ENCODE results near the gene B4GALT7. TPM values are rescaled to one million over a fixed set of nuclear protein-coding genes. Genes with fewer than 3 reads are reported as not detected.
A peak's percentile ranks its signal among the peaks of the same experiment; 100 is the strongest.

Gene B4GALT7
- total RNA-seq (10 to 100 TPM; 13.3 to 18.5 (median 15.6) TPM), polyA plus RNA-seq (10 to 100 TPM in 2 of 3 donors, 1 to 10 TPM in 1; 4.9 to 25.8 (median 13.8) TPM)

- H3K4me1 ChIP-seq: peaks cover 0 to 21% (median 13%) of the 10 kb centered on the region in 4 donors
- H3K4me3 ChIP-seq: peak within 1 kb of the TSS; percentile 74 to 92 (median 82)
- no peaks in the 10 kb centered on the region for H3K27me3 ChIP-seq
- H3K9me3 ChIP-seq: no peaks in the 10 kb centered on the region
- DNase-seq: peak; percentile 91
- H3K36me3 ChIP-seq: peaks cover 7 to 20% (median 13%) of the 10 kb centered on the region in 4 donors
- 0 to 1% methylated on average over 86 of the region's 86 CpGs for WGBS, 2 donors
- TF ChIP-seq POLR2AphosphoS5 (IDR thresholded peaks at IDR 0.05) (peak in 2 of 4 donors; percentile 81), EP300 (IDR thresholded peaks at IDR 0.05) (no peak), CTCF (IDR thresholded peaks at IDR 0.05) (no peak), POLR2A (IDR thresholded peaks at IDR 0.05) (peak; percentile 12 to 39)
- H3K27ac ChIP-seq: peak within 1 kb of the TSS; percentile 88 to 90 (median 88)
- intact Hi-C loops (cut with DNase I): loop anchor here (2.0 kb wide), 1 partner anchor 45 kb away; the partner anchor contains the start of gene FAM193B
Measured at GRCh38 chr5:177599731-177600507, at the start of gene B4GALT7. B4GALT7 (plus strand) TSS chr5:177600132; CDS start chr5:177600211, 79 bp downstream.

DNA sequence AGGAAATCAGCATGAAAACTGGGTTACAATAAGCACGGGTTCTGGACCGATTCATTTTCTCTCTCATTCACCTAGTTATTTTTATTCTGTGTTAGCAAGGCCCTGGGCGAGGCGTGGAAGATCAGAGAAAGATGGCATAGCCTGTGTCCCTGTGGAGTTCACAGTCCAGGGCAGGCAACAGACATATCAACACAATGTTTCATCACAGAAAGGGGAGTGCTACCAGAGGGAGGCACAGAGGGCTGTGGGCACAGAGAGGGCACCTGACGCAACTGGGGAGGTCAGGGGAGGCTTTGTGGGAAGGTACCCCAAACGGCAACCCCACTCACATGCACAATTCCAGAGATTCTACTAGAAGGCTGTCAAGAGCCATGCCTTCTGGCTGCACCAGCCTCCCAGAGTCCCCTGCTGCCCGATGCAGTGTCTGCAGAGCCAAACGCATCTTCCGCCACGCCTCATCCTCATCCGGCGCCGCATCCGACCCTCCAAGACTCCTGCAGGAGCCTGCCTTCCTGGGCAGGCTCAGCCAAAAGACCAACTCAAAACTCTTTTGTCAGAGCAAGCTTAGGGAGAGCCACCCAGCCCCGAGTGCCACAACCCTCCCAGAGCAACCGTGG, 47.0 kb upstream of the B4GALT7 start:
- Histone ChIP-seq H3K27ac (peak overlapping the region; percentile 82 to 91 (median 89)), H3K4me3 (peak overlapping the region; percentile 78 to 98 (median 96)), H3K9me3 (no peaks in the 10 kb centered on the region), H3K4me1 (peaks cover 0 to 59% (median 31%) of the 10 kb centered on the region in 4 donors), H3K27me3 (no peaks in the 10 kb centered on the region), H3K36me3 (peaks cover 0 to 15% (median 0%) of the 10 kb centered on the region in 4 donors)
- 45 to 64% methylated on average over 16 of the region's 16 CpGs for WGBS, 2 donors
- TF ChIP-seq EP300 (IDR thresholded peaks at IDR 0.05): no peak
- no peak for TF ChIP-seq CTCF (IDR thresholded peaks at IDR 0.05)
- TF ChIP-seq POLR2A (IDR thresholded peaks at IDR 0.05): no peak
- TF ChIP-seq POLR2AphosphoS5 (IDR thresholded peaks at IDR 0.05): no peak
- DNase-seq: no peak
- intact Hi-C loops (cut with DNase I): loop anchor here (2.0 kb wide), 1 partner anchor 40 kb away; the partner anchor contains the start of gene TMED9

DNA sequence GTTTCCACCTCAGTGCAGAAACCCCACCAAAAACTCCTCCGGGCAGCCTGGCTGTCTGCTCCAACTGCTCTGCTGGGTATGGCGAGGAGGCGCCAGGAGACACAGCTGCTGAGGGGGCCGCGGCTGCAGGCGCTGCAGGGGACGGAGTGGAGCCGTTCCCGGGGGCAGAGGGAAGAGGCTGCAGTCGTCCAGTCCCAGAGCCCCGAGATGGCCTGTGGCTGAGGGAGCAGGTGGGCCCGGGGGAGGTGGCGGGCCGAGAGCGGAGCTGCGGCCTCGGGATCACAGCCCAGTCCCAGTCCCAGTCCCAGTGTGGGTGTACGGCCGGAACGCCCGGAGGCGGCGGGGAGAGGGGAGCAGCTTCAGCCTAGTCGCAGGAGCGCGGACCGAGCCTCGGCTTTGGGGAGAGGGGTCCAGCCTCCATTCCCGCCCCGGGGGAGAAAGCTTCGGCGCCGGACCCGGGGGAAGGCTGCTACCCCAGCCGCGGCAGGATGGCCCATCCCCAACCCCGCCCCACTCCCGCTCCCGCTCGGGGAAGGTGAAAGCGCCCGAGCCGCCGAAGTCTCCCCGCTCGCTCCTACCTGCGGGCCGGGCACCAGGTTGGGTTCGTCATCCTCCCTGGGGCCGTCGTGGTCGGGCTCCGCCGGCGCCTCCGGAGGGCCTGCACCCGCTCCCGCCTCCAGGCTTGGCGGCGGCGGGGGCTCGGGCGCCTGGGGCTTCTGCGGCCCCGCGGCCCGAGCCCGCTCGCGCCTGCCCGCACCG, 46.1 kb upstream of the B4GALT7 start:
- H3K4me3 ChIP-seq: peak overlapping the region; percentile 78 to 98 (median 96)
- peaks cover 0 to 50% (median 22%) of the 10 kb centered on the region in 4 donors for H3K4me1 ChIP-seq
- no peaks in the 10 kb centered on the region for H3K9me3 ChIP-seq
- no peak for TF ChIP-seq POLR2AphosphoS5 (IDR thresholded peaks at IDR 0.05)
- no peak for TF ChIP-seq EP300 (IDR thresholded peaks at IDR 0.05)
- no peak for TF ChIP-seq POLR2A (IDR thresholded peaks at IDR 0.05)
- no peak for TF ChIP-seq CTCF (IDR thresholded peaks at IDR 0.05)
- peak overlapping the region; percentile 82 to 91 (median 89) for H3K27ac ChIP-seq
- 0% methylated on average over 72 of the region's 72 CpGs for WGBS, 2 donors
- peak; percentile 75 for DNase-seq
- intact Hi-C loops (cut with DNase I): loop anchor here (2.0 kb wide), 2 partner anchors 39 to 47 kb away; partner anchors contain the start of genes B4GALT7 and TMED9
- no peaks in the 10 kb centered on the region for H3K27me3 ChIP-seq
- H3K36me3 ChIP-seq: peaks cover 0 to 15% (median 0%) of the 10 kb centered on the region in 4 donors

GRCh38 chr5:177554474-177555111, 45.3 kb upstream of the B4GALT7 start, which contains the start of gene FAM193B:
FAM193B (minus strand) TSS chr5:177554563; CDS start chr5:177554458, 105 bp downstream.
- Histone ChIP-seq H3K36me3 (peaks cover 0 to 15% (median 0%) of the 10 kb centered on the region in 4 donors), H3K27me3 (no peaks in the 10 kb centered on the region), H3K9me3 (no peaks in the 10 kb centered on the region), H3K27ac (peak within 1 kb of the TSS; percentile 82 to 91 (median 89)), H3K4me3 (peak within 1 kb of the TSS; percentile 78 to 98 (median 96)), H3K4me1 (peaks cover 0 to 44% (median 20%) of the 10 kb centered on the region in 4 donors)
- intact Hi-C loops (cut with DNase I): loop anchor here (2.0 kb wide), 1 partner anchor 46 kb away; the partner anchor contains the start of gene B4GALT7
- TF ChIP-seq POLR2A (IDR thresholded peaks at IDR 0.05) (no peak), EP300 (IDR thresholded peaks at IDR 0.05) (peak in 1 of 4 donors; percentile 4), POLR2AphosphoS5 (IDR thresholded peaks at IDR 0.05) (peak in 3 of 4 donors; percentile 64 to 69 (median 66)), CTCF (IDR thresholded peaks at IDR 0.05) (peak in 1 of 4 experiments; percentile 13)
- DNase-seq: peak; percentile 97
- WGBS, 2 donors: 4 to 8% methylated on average over 49 of the region's 49 CpGs
